K562 (cell line): Measurements from ENCODE around the gene PLEKHG4B. TPM values are rescaled to one million over a fixed set of nuclear protein-coding genes. Genes with fewer than 3 reads are reported as not detected.

Experiments
- CREB5 ChIP-seq: fragments of 250-450 bp; sonication (Bioruptor Pico); IDR thresholded peaks from 2 replicates; pipeline ENCODE4 v1.5.0; 2020; ENCODE audit warnings: mild to moderate bottlenecking
- MYBL2 ChIP-seq, 2 experiments: fragments of 450-650 bp in 1 of 2; sonication (generic) in 1 of 2; formaldehyde crosslinking in 1 of 2; IDR thresholded peaks; 2 replicates each; pipeline versions ENCODE4 v1.6.1 to v1.8.1; 2017 to 2022; ENCODE audit warnings: borderline replicate concordance in 1 of 2, inconsistent platforms in 1 of 2, low read depth in 1 of 2, mild to moderate bottlenecking in 1 of 2, missing genetic modification reagents in 1 of 2, moderate library complexity in 1 of 2
- NFIC ChIP-seq: fragments of 450-650 bp; IDR thresholded peaks from 2 replicates; pipeline ENCODE4 v1.6.1; 2017; ENCODE audit warnings: mild to moderate bottlenecking, inconsistent platforms
- PPARD ChIP-seq: fragments of 250-450 bp; sonication (Bioruptor Pico); IDR thresholded peaks from 2 replicates; pipeline ENCODE4 v1.8.0; 2022; ENCODE audit warnings: inconsistent platforms, mild to moderate bottlenecking, moderate library complexity
- SIRT6 ChIP-seq: IDR thresholded peaks from one replicate; pipeline ENCODE4 v1.6.1; 2012; ENCODE audit warnings: low read depth, mild to moderate bottlenecking, control low read depth, inconsistent platforms, low read length, moderate library complexity
- SLC30A9 ChIP-seq: fragments of 250-450 bp; sonication (Bioruptor Pico); IDR thresholded peaks from 2 replicates; pipeline ENCODE4 v1.8.0; 2022; ENCODE audit warnings: mild to moderate bottlenecking, moderate library complexity
- polyA plus RNA-seq, 8 experiments: library from polyadenylated mRNA; depleted of rRNA in 4 of 8; stranded (reverse) in 5 of 8; unstranded in 3 of 8; fragments of >200 nt; fragmentation: Nextera tagmentation in 2 of 8; fragmentation: Illumina TruSeq in 1 of 8; extraction: Ambion mirVana in 2 of 8; extraction: Trizol in 1 of 8; gene quantifications; 2 replicates each; pipeline versions ENCODE4 v1.2.1 to v1.2.3, GENCODE V29; 2011 to 2014; ENCODE audit warnings: inconsistent platforms in 1 of 8, missing spikeins in 1 of 8
- total RNA-seq, 7 experiments: library from RNA; depleted of rRNA in 6 of 7; stranded (reverse); fragments of >200 nt in 6 of 7; fragmentation: Illumina TruSeq in 2 of 7; extraction: Trizol in 2 of 7; gene quantifications; 2 replicates each; pipeline versions ENCODE4 v1.2.1 to v1.2.3, GENCODE V29; 2011 to 2021; ENCODE audit warnings: low replicate concordance in 1 of 7

PLEKHG4B gene
- total and polyA plus RNA-seq, 9 of the 15 experiments (the other 6 are each of a cell fraction or from before 2014, with no cell fraction given) = 0.02 TPM; not detected in 8

- TF ChIP-seq CREB5 (no peak), SIRT6 (no peak), NFIC (no peak), SLC30A9 (CRISPR knock-in tag) (no peak), MYBL2 (IDR thresholded peaks at IDR 0.05; ENCODE audit: low read depth) (no peak), MYBL2 (CRISPR knock-in tag; IDR thresholded peaks at IDR 0.05; ENCODE audit: borderline replicate concordance) (no peak), PPARD (CRISPR knock-in tag) (no peak)
These were observed 93.4 kb downstream of the PLEKHG4B start (continued) for GRCh38 chr5:185095-186070.
